SKM-1 treated with dmso at 0.1 percent for 144 hours (cell line): ENCODE measurements around the gene LRG1.
"Not testable (repeated sequence)": the region's sequence is repeated elsewhere in the genome, so short reads cannot be mapped to it uniquely, and the experiment has no call there.

Experiments used
- DNase-seq: peaks from one replicate; lab custom pipeline; 2025; ENCODE audit not compliant: unreplicated experiment; lab: John Stamatoyannopoulos, UW

LRG1 gene

GRCh38 chr19:4529924-4530522, 9.8 kb downstream of the LRG1 start:
- no peak for DNase-seq

- no peak for DNase-seq
Observed at GRCh38 chr19:4528843-4529242, 11.0 kb downstream of the LRG1 start.

GRCh38 chr19:4527377-4527776, 12.5 kb downstream of the LRG1 start:
- not testable (repeated sequence) for DNase-seq

GRCh38 chr19:4525563-4526002, 14.3 kb downstream of the LRG1 start:
- DNase-seq: no peak

GRCh38 chr19:4524808-4525562, 14.9 kb downstream of the LRG1 start:
- peak; percentile 50 for DNase-seq

GRCh38 chr19:4523306-4524110, 16.3 kb downstream of the LRG1 start:
- peak; percentile 39 for DNase-seq

- no peak for DNase-seq
Observed at GRCh38 chr19:4522291-4523002, 17.4 kb downstream of the LRG1 start.

GRCh38 chr19:4521888-4522242, 18.0 kb downstream of the LRG1 start:
- DNase-seq: no peak

- no peak for DNase-seq
Observed at GRCh38 chr19:4521170-4521887, 18.5 kb downstream of the LRG1 start.

GRCh38 chr19:4519521-4520277, 20.1 kb downstream of the LRG1 start:
- no peak for DNase-seq

GRCh38 chr19:4519172-4519496, 20.7 kb downstream of the LRG1 start:
- no peak for DNase-seq

GRCh38 chr19:4518345-4519171, 21.3 kb downstream of the LRG1 start, which contains the start of gene PLIN4:
Gene PLIN4, minus strand, starts transcription at chr19:4518486. Its CDS starts 214 bp downstream, at chr19:4518272.
- DNase-seq: no peak

- no peak for DNase-seq
Observed at GRCh38 chr19:4517451-4518057, 22.3 kb downstream of the LRG1 start.

- no peak for DNase-seq
Observed at GRCh38 chr19:4516939-4517300, 22.9 kb downstream of the LRG1 start.

GRCh38 chr19:4516199-4516938, 23.5 kb downstream of the LRG1 start:
- DNase-seq: no peak

- DNase-seq: no peak
Observed at GRCh38 chr19:4515732-4516131, 24.1 kb downstream of the LRG1 start.

GRCh38 chr19:4513248-4513647, 26.6 kb downstream of the LRG1 start:
- DNase-seq: no peak

GRCh38 chr19:4512070-4512469, 27.8 kb downstream of the LRG1 start:
- no peak for DNase-seq
